Pulmonary artery endothelial cell (primary cell): ENCODE results near the gene RPS16. TPM values are rescaled to one million over a fixed set of nuclear protein-coding genes. Genes with fewer than 3 reads are reported as not detected.
A peak's percentile ranks its signal among the peaks of the same experiment; 100 is the strongest.

Source experiments
- DNase-seq: peaks from one replicate; pipeline ENCODE4 v3.0.0-alpha.2; 2011; ENCODE audit warnings: low read depth, low spot score
- total RNA-seq: library from RNA; depleted of rRNA; stranded (reverse); fragments of >200 nt; gene quantifications from 2 replicates; pipeline ENCODE4 v1.2.3, GENCODE V29; 2014

Gene RPS16
- total RNA-seq, 1 donor from 2014 or later = 372 TPM

DNA sequence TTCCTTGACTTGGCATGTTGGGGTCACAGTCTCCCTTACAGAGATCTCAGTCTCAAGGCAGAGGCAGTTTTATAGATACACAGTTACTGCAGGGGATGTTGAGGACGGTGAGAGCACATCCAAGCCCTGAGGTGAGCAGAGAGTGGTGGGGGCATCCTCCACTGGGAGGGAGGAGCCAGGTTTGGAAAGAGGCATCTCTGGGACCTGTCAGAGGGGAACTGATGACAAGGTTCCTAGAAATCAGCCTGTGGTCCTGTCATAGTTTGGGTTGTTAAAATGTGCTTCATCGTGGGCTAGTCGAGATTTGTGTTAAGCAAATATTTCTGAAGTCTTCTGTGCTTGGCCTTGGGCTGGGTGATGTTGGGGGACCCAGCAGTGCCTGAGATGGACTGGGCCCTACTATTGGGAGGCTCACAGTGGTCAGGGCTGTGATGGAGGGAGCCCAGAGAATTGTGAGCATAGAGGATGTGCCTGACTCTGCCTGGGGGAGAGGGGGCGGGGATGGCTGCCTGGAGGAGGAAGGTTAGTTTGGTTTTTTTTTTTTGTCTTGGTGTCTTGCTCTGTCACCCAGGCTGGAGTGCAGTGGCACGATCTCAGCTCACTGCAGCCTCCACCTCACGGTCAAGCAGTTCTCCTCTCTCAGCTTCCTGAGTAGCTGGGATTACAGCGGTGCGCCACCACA, 13.5 kb upstream of the RPS16 start:
- no peak for DNase-seq

DNA sequence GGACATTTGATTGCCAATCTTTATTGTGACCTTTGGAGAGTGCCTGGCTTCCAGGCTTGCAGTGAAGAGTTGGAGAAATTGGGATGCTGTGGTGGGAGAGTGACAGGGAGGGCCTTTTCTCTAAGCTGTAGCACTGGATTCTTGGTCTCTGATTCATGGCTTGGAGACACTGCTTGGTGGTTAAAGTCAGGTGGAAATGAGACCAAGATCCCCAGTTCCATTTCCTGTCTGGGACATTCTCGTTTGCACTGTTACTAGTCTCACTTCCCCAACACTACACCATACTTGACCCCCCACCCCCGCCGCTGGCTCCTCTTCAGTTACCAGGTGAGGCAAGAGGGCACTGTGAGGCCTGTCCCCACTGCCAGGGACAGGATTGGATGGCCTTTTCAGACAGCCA, 12.5 kb upstream of the RPS16 start:
- DNase-seq = no peak

DNA sequence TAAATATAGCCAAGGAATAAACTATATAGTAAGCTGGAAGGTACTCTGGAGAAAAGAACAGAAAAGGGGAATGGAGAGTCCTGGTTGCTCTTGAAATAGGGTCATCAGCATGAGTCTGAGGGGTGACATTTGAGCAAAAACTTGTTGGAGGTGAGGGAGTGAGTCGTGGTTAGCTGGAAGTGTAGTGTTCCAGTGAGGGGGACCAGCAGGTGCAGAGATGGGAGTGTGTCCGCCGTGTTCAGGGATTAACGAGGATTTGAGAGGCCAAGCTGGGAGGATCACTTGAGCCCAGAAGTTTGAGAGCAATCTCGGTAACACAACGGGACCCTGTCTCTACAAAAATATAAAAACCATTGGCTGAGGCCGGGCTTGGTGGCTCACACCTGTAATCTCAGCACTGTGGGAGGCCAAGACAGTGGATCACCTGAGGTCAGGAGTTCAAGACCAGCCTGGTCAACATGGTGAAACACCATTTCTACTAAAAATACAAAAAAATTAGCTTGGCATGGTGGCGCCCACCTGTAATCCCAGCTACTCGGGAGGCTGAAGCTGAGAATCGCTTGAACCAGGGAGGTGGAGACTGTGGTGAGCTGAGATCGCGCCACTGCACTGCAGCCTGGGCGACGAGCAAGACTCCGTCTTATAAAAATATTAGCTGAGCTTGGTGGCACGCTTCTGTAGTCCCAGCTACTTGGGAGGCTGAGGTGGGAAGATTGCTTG, 10.8 kb upstream of the RPS16 start:
- no peak for DNase-seq

DNA sequence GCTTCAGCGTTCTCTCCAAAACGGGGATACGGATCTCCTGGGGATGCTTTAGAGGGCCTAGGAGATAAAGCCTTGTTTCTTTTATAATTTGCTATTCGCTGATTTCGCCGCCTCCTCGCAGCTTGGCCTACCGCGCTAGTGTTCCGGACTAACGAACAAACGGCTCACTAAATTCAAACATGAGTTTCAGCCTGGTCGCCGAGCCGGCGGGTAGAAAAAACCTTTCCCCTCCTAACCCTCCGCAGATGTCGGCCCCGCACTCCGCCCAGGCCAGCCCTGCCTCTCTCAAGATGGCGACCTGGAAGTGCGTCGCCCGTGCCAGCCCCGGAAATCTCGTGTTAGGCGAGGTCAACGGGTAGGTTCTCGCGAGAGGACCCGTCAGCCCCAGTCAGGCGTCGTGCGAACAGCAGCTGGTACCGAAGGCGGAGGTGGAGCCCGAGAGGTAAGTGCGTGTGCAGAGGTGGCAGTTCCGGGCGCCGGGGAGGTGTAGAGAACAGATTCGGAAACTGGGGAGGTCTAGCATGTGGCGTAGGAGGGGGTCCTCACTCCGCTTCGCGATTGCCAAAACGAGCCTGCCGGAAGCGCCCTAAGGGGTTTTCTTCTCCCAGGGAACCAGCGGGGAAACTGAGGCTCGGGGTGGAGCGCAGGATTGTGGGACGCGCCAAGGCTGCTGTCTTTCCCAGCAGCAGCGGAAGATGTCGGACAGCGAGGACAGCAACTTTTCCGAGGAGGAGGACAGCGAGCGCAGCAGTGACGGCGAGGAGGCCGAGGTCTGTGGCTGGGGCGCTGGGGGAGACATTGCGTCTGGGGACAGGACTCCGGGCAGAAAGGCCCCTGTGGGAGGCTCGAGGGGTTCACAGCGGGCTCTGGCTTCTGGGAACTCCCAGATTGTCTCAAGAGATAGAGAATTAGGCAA, 9.7 kb upstream of the RPS16 start, which contains the start of gene SUPT5H:
Gene SUPT5H, plus strand, starts transcription at position 387 of the 916 bp plus-strand sequence. Its CDS starts 309 bp downstream, at position 696.
- DNase-seq = peak; percentile 91

DNA sequence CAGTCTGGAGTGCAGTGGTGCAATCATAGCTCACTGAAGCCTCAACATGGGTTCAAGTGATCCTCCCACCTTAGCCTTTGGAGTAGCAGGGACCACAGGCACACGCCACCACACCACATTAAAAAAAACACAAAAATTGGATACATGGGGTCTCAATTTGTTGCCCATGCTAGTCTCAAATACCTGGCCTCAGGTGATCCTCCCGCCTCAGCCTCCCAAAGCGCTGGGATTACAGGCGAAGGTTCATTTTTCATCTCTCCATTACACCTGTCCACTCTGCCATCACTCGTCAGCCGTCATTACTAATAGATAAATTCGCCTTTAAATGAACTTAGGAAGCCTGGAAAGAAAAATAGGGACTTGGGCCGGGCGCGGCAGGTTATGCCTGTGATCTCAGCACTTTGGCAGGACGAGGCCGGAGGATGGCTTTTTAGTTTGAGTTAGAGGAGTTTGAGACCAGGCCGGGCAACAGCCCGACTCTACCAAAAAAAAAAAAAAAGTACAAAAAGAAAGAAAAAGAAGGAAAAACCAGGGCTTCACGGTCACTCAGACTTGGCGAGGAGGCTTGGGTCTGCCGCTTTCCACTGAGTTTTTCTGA, 8.9 kb upstream of the RPS16 start:
- DNase-seq = no peak

DNA sequence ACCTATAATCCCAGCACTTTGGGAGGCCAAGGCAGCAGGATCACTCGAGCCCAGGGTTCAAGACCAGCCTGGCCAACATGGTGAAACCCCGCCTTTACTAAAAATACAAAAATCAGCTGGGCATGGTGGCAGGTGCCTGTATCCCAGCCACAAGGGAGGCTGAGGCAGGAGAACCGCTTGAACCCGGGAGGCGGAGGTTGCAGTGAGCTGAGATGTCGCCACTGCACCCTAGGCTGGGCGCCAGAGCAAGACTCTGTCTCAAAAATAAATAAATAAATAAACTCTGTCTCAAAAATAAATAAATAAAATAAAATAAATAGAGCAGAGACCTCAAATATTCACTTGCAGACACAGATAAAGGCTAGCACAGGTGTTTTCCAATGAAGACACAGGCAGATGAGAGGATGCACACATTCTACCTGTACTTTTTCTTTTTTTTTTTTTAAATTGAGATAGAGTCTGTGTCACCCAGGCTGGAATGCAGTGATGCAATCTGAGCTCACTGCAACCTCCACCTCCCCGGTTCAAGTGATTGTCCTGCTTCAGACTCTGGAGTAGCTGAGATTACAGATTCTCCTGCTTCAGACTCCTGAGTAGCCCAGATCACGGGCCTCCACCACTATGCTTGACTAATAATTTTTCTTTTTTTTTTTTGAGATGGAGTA, 2.7 kb upstream of the RPS16 start:
- no peak for DNase-seq

DNA sequence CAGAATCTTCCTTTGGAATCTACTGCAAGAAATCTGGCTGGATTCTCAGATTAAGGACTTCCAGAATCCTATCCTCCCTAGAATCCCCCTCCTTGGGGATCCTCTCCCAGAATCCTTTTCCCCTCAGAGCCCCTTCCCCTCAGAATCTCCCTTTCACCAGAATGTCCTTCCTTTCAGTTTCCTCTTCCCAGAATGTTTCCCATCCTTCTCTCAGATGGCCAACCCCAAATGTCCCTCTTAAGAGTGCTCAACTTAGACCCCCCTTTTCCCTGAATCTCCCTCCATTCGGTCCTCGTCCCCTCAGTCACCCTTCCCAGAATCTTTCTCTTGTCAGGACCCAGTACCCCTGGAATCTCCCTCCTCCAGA, 584 bp upstream of the RPS16 start:
- no peak for DNase-seq

DNA sequence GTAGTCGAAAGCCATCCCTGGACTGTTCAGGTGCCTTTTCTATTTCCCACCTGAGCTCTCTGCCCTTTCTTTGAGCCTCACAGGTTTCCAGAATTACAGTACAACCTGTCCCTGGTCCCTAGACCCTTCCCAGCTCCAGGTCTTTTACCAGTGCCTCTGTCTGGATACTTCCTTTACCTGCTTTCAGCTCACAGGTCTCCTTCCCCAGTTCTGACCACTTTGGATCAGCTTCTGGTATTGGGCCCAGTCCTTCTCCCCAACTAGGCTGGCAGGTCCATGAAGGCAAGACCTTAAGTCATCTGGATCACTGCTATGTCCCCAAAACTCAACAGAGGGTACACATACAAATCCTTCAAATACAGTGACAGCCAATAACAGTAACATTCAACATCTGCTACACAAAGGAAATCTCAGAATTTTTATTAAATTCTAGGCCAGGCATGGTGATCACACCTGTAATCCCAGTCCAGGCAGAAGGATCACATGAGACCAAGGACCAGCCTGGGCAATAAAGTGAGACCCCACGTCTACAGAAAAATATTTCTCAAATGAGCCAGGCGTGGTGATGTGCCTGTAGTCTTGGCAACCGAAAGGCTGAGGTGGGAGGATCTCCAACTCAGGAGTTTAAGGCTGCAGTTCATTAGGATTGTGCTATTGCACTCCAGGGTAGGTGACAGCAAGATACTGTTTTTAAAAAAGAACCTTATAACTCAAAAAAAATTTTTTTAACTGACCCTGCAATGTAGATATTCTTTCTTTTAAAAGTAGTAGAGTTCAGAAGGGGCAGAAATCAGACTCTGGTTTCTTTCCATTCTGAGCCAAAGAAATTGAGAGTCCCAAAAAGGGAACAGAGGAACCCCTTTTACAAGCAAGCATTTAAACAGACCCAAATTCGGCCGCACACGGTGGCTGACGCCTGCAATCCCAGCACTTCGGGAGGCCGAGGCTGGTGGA, 1.3 kb downstream of the RPS16 start:
- no peak for DNase-seq

DNA sequence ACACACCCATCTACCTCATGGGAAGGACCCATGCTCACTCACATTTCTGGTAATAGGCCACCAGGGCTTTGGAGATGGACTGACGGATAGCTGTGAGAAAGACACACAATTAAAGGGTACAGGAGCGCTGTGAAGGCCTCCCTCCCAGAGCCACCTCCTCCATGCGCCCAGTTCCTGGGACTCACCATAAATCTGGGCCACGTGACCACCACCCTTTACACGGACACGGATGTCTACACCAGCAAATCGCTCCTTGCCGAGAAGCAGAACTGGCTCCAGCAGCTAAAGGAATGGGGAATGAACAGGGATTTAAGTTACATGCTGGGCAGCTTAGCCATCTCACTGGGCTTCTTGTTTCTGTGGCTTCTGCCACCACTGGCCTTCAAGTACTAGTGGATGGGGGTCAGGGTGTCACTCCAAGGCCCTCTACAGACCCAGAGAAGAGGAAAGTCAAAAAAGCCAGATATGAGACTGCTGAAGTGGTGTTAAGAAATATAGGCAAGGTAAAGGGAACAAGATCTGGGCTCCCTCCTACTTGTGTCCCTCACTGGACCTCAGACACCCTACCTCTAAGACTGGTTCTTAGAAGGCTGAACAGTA, 2.2 kb downstream of the RPS16 start:
- DNase-seq = no peak

DNA sequence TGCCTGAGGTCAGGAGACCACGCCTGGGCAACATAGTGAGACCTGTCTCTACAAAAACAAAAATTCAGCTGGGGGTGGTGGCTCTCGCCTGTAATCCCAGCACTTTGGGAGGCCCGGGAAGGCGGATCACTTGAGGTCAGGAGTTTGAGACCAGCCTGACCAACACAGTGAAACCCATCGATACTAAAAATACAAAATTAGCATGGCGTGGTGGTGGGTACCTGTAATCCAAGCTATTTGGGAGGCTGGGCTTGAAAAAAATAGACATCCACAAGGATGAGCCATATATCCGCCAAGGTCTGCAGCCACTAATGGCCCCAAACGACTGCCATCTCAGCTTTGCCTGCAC, 3.1 kb downstream of the RPS16 start:
- DNase-seq = no peak

DNA sequence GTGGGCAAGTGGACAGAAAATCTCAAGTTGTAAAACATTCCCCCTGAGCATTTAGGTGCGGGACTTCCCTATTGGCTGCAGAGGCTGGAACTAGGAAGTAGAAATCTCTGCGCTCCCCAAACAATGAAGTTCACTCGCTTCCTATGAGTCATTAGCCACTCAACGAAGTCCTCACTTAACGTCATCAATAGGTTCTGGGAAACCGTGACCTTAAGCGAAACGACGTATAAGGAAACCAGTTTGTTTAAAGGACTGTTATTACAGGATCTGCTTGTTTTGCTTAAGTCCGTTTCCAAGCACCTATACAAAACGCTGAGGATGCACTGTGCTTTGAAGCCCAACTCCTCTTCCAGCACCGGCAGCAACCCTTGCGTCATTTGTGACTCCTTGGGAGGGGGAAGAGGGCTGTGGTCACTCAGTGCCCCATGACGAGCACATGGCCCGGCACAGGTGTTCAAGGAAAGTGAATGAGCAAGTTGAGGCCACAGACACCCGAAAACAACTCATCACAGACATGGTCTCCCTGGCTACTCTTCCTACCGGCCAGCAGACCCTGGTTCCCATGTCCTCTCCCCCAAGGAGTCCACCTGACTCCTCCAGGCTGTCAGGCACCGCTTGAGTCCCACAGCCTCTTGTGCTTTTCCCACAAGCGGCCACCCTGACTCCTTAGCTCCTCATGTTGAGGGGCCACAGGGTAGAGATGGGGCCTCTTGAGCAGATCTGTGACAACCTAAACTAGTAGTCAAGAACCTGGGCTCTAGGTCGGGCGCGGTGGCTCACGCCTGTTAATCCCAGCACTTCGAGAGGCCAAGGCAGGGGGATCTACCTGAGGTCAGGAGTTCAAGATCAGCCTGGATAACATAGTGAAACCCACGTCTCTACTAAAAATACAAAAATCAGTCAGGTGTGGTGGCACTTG, 4.8 kb downstream of the RPS16 start:
- peak; percentile 100 for DNase-seq

DNA sequence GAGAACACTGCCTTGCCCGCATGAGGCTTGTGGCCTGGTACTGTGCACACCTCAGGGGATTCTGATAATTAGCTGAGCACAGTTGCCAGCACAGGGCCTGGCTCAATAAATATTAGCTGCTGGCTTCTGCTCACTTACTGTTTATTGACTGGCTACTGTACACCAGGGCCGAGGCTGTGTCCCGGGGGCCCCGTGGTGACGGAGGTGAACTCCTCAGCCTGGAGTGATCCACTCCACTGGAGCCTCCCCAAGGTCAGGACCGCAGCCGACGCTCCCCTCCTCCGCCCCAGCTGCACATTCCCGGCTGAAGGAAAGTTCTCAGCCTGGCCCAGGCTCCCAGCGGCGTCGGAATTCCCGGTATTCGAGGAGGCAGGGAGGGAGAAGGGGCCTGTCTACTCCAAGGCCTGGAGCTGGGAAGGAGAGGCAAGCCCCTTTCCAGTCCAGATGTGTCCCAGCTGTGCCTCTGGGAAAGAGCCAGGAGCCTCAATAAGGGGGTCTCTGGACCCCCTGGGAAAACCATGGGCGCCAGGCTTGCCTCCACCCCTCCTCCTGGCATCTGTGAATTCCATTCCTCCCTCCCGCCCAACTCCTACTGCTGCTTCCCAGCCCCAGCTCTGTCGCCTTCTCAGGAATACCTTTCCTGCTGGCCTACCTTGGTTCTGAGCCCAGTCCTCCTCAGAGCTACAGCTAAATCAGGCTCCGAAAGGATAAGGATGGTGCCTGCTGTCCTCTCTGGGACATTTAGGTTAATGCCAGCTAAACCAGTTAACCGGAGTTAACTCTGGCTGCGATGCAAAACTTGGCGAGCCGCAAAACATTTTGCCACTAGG, 7.3 kb downstream of the RPS16 start:
- no peak for DNase-seq

DNA sequence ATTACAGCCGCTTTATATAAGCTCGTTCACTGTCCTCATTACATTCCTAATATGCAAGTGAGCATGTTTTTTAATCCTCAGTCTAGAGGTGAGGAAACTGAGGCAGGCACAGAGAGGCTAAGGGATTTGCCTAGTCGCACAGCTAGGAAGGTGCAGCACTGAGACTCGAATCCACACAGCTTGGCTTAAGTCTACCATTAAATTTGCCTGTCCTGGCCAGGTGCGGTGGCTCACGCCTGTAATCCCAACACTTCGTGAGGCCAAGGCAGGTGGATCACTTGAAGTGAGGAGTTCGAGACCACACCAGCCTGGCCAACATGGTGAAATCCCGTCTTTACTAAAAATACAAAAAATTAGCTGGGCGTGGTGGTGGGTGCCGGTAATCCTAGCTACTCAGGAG, 8.0 kb downstream of the RPS16 start:
- no peak for DNase-seq

DNA sequence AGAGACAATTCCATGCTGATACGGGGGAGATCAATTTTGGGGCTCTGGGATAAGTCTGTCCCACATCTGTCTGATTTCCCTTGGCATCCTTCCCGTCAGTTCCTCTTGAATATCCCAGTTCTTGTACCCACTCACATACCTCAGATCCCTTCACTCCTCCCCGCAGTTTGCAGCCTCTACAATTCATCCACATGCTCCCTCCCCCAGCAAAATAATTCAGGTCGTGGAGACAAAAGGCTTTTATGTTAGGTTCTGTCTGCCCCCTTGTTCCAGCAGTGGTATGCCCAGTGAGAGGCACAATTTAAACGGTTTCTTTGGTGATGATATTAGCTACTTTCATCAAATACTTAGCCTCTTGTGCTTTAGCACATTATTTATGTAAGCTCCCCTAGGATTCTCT, 9.6 kb downstream of the RPS16 start:
- DNase-seq = no peak

DNA sequence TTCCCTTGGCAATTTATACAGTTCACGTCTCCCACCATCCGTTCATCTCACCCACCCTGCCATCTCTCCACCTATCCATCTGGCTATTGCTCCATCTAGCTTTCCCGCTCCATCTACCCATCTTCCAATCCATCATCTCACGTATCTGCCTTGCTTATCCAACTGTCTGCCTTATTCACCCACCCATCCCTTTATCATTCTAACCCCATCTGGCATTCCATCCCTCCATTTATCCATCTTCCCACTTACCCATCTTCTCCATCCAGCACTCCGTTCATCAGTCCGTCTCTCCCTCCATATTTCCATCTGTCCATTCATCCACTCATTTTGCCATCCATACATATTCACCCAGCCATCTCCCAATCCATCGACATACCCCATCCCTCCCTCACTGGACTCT, 10.0 kb downstream of the RPS16 start:
- DNase-seq = no peak

DNA sequence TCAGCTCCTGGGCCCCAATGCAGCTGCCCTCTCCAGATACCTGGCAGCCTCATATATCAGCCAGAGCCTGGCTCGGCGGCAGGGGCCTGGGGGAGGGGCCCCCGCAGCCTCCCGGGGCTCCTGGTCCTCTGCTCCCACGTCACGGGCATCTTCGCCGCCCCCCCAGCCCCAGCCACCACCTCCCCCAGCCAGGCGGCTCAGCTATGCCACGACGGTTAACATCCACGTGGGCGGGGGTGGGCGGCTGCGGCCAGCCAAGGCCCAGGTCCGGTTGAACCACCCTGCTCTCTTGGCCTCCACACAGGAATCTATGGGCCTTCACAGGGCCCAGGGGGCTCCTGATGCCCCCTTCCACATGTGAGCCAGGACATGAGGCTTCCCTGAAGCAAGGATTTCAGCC, 10.8 kb downstream of the RPS16 start:
- no peak for DNase-seq

DNA sequence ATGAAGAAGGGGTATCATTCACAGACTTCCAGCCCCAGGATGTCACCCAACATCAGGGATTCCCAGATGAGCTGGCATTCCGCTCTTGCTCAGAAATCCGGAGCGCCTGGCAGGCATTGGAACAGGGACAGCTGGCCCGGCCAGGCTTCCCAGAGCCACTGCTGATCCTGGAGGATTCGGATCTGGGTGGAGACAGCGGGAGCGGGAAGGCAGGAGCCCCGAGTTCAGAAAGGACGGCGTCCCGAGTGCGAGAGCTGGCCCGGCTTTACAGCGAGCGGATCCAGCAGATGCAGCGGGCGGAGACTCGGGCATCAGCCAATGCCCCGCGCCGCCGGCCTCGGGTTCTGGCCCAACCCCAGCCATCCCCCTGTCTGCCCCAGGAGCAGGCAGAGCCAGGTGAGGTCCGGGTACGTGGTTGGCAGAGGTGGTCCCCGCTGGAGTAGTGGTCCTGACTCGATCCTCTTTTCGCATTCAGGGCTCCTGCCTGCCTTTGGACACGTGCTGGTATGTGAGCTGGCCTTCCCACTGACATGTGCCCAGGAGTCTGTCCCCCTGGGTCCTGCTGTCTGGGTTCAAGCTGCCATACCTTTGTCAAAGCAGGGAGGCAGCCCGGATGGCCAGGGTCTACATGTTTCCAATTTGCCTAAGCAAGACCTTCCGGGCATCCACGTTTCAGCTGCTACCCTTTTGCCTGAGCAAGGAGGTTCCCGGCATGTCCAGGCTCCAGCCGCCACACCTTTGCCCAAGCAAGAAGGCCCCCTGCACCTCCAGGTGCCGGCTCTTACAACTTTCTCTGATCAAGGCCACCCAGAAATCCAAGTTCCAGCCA, 12.3 kb downstream of the RPS16 start:
- DNase-seq = no peak
